ENCODE results near the gene ELOVL1. TPM values are rescaled to one million over a fixed set of nuclear protein-coding genes. Genes with fewer than 3 reads are reported as not detected.

The ELOVL1 gene
- total RNA-seq, 4 donors from 2014 or later: 149 to 434 (median 349) TPM

DNA sequence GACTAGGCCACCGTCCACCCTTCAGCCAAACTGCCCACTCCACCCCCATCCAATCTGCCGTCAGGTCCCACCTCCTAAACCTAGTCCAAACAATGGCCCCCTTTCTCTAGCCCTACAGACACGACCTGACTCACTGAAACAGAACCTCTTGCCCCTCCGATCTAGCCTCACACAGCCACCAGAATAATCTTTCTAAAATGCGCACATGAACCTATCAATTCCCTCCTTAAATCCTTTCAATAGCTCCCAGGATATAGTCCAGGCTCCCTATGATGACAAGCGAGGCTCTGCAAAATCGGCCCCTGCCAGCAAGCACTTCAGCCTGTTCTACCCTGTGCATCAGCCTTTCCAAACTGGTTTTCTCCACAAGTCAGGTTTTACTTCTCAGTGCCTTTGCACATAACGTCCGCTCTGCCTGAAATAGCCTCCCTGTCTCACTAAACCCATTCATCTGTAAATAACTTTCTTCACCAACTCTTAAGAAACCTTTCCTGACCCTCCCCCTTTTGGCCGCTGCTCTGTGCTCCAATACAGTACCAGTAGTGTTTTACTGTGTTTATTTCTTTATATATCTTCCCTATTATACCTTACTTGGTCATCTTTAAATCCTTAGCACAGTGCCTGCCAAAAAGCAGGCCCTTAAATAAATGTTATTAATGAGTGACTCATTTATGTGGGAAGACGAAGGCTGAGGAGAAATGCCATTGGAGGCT is 18.1 kb downstream of the ELOVL1 start:
- no peak for DNase-seq (ENCODE audit: low spot score in 2 of 2)
- WGBS: 50% methylated on average over 11 of the region's 11 CpGs
- H3K27ac ChIP-seq: peak overlapping the region; percentile 91
- H3K4me3 ChIP-seq: peak overlapping the region; percentile 55
- TF ChIP-seq POLR2AphosphoS5 (IDR thresholded peaks at IDR 0.05) (no peak), EP300 (IDR thresholded peaks at IDR 0.05) (no peak)
- H3K36me3 ChIP-seq: no peaks in the 10 kb centered on the region
- no peaks in the 10 kb centered on the region for H3K9me3 ChIP-seq
- H3K4me1 ChIP-seq: peaks cover 22% of the 10 kb centered on the region
- H3K27me3 ChIP-seq: no peaks in the 10 kb centered on the region

DNA sequence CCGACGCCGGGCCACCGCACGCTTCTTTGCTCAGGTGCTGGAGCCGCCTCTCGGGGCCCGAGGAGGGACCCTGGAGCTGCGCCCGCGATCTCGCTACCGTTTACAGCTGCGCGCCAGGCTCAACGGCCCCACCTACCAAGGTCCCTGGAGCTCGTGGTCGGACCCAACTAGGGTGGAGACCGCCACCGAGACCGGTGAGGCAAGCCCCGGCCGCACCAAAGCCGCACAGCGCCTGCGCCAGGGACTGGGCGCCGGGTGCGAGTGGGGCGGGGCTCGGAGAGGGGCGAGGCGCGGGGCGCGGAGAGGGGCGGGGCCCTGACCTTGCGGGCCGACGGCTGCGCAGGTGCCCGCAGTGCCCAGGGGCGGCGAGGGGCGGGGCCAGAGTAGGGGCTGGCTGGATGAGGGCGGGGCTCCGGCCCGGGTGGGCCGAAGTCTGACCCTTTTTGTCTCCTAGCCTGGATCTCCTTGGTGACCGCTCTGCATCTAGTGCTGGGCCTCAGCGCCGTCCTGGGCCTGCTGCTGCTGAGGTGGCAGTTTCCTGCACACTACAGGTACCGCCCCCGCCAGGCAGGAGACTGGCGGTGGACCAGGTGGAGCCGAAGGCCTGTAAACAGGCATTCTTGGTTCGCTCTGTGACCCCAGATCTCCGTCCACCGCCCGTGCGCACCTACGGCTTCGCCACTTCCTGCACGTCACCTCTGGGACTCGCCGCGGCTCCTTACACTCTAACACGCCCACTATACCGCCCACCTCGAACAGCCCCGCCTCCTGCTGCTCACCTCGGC is 18.8 kb downstream of the ELOVL1 start:
- H3K9me3 ChIP-seq: no peaks in the 10 kb centered on the region
- H3K4me1 ChIP-seq: peaks cover 22% of the 10 kb centered on the region
- 26% methylated on average over 20 of the region's 72 CpGs for WGBS
- H3K27me3 ChIP-seq: no peaks in the 10 kb centered on the region
- no peaks in the 10 kb centered on the region for H3K36me3 ChIP-seq
- TF ChIP-seq EP300 (IDR thresholded peaks at IDR 0.05): no peak
- TF ChIP-seq POLR2A (IDR thresholded peaks at IDR 0.05): peak in 1 of 2 donors; percentile 34
- TF ChIP-seq, protein P1, sequence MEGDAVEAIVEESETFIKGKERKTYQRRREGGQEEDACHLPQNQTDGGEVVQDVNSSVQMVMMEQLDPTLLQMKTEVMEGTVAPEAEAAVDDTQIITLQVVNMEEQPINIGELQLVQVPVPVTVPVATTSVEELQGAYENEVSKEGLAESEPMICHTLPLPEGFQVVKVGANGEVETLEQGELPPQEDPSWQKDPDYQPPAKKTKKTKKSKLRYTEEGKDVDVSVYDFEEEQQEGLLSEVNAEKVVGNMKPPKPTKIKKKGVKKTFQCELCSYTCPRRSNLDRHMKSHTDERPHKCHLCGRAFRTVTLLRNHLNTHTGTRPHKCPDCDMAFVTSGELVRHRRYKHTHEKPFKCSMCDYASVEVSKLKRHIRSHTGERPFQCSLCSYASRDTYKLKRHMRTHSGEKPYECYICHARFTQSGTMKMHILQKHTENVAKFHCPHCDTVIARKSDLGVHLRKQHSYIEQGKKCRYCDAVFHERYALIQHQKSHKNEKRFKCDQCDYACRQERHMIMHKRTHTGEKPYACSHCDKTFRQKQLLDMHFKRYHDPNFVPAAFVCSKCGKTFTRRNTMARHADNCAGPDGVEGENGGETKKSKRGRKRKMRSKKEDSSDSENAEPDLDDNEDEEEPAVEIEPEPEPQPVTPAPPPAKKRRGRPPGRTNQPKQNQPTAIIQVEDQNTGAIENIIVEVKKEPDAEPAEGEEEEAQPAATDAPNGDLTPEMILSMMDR (IDR thresholded peaks at IDR 0.05): no peak
- peak overlapping the region; percentile 91 for H3K27ac ChIP-seq
- peak; percentile 88 to 91 for DNase-seq (ENCODE audit: low spot score in 2 of 2)
- H3K4me3 ChIP-seq: peak overlapping the region; percentile 55

GRCh38 chr1:43348343-43348808 is 19.4 kb downstream of the ELOVL1 start:
- Histone ChIP-seq H3K36me3 (no peaks in the 10 kb centered on the region), H3K4me1 (peaks cover 22% of the 10 kb centered on the region), H3K9me3 (no peaks in the 10 kb centered on the region), H3K27ac (peak overlapping the region; percentile 91), H3K27me3 (no peaks in the 10 kb centered on the region), H3K4me3 (peak overlapping the region; percentile 55)
- no peak for DNase-seq (ENCODE audit: low spot score in 2 of 2)
- no peak for TF ChIP-seq POLR2AphosphoS5 (IDR thresholded peaks at IDR 0.05)
- TF ChIP-seq, protein P1 (IDR thresholded peaks at IDR 0.05): no peak
- TF ChIP-seq POLR2A (IDR thresholded peaks at IDR 0.05): no peak
- TF ChIP-seq EP300 (IDR thresholded peaks at IDR 0.05): no peak
- WGBS: 36% methylated on average over 9 of the region's 22 CpGs

GRCh38 chr1:43346636-43347035 is 21.2 kb downstream of the ELOVL1 start:
- WGBS: 91% methylated on average over 5 of the region's 5 CpGs
- DNase-seq (ENCODE audit: low spot score in 2 of 2): no peak
- peaks cover 22% of the 10 kb centered on the region for H3K4me1 ChIP-seq

DNA sequence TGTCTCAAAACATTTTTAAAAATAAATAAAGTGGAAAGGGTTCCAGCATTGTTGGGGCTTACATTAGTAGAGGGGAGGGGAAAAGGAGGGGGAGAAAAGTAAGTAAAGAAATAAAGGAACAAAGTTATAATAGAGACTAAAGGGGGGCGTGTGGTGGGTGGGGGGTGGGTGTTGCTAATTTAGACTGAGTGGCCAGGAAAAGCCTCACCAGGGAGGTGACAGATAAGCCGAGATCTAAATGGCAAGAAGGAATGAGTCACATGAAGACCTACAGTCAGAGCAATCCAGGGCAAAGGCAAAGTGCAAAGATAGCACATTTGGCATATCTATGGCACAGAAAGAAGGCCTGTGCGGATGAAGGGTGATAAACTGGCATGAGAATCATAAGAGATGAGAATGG is 22.7 kb downstream of the ELOVL1 start:
- Histone ChIP-seq H3K9me3 (no peaks in the 10 kb centered on the region), H3K27ac (no peak overlapping the region), H3K27me3 (no peaks in the 10 kb centered on the region), H3K36me3 (no peaks in the 10 kb centered on the region), H3K4me1 (peaks cover 21% of the 10 kb centered on the region), H3K4me3 (no peak overlapping the region)
- TF ChIP-seq, protein P1 (IDR thresholded peaks at IDR 0.05): no peak
- TF ChIP-seq EP300 (IDR thresholded peaks at IDR 0.05) (no peak), POLR2A (IDR thresholded peaks at IDR 0.05) (no peak), POLR2AphosphoS5 (IDR thresholded peaks at IDR 0.05) (no peak)
- peak in 1 of 2 donors; percentile 6 for DNase-seq (ENCODE audit: low spot score in 2 of 2)
- WGBS: 71% methylated on average over 3 of the region's 3 CpGs

More at GRCh38 chr1:43346636-43347035, 21.2 kb downstream of the ELOVL1 start:
- Histone ChIP-seq H3K27me3 (no peaks in the 10 kb centered on the region), H3K27ac (no peak overlapping the region), H3K4me3 (no peak overlapping the region), H3K36me3 (no peaks in the 10 kb centered on the region), H3K9me3 (no peaks in the 10 kb centered on the region)
- TF ChIP-seq POLR2AphosphoS5 (IDR thresholded peaks at IDR 0.05) (no peak), EP300 (IDR thresholded peaks at IDR 0.05) (no peak), POLR2A (IDR thresholded peaks at IDR 0.05) (no peak)
- TF ChIP-seq, protein P1 (IDR thresholded peaks at IDR 0.05): no peak
